Activated T-helper 2 cell treated with anti-CD3 and anti-CD28 coated beads, Interferon-gamma antibody, Interleukin-2, Interleukin-4, amounts not matched to agents 10 μg/mL and 5 μg/mL and 100 μg/mL, durations not matched to agents 14 hours and 24 hours and 36 hours (primary cell): ENCODE results near the gene CYP27B1. TPM values are rescaled to one million over a fixed set of nuclear protein-coding genes. Genes with fewer than 3 reads are reported as not detected.

Experiments
- DNase-seq: peaks from one replicate; pipeline ENCODE4 v3.0.0; 2021; ENCODE audit warnings: low spot score
- H3K27ac Mint-ChIP-seq: one replicate; pipeline ENCODE4 v1.8.0; 2021; ENCODE audit warnings: mixed read lengths
- H3K27me3 Mint-ChIP-seq: one replicate; pipeline ENCODE4 v1.8.0; 2021; ENCODE audit warnings: low read depth, mixed read lengths
- H3K36me3 Mint-ChIP-seq: one replicate; pipeline ENCODE4 v1.8.0; 2021; ENCODE audit warnings: low read depth, mixed read lengths
- H3K4me1 Mint-ChIP-seq: one replicate; pipeline ENCODE4 v1.8.0; 2021; ENCODE audit warnings: low read depth, mixed read lengths
- H3K4me3 Mint-ChIP-seq: one replicate; pipeline ENCODE4 v1.8.0; 2021; ENCODE audit warnings: low read depth, mild to moderate bottlenecking, moderate library complexity, mixed read lengths
- H3K9me3 Mint-ChIP-seq: one replicate; pipeline ENCODE4 v1.8.0; 2021; ENCODE audit warnings: mixed read lengths
- intact Hi-C: fragments of 100-400 bp; cut with micrococcal nuclease; formaldehyde crosslinking; loops from one replicate; pipeline ENCODE4 v1.15.1; 2023
- total RNA-seq: library from RNA; stranded (reverse); gene quantifications from 2 replicates; pipeline ENCODE4 v1.2.3, GENCODE V29; 2022

CYP27B1 gene
- total RNA-seq, 1 donor from 2014 or later: 13.0 TPM

DNA sequence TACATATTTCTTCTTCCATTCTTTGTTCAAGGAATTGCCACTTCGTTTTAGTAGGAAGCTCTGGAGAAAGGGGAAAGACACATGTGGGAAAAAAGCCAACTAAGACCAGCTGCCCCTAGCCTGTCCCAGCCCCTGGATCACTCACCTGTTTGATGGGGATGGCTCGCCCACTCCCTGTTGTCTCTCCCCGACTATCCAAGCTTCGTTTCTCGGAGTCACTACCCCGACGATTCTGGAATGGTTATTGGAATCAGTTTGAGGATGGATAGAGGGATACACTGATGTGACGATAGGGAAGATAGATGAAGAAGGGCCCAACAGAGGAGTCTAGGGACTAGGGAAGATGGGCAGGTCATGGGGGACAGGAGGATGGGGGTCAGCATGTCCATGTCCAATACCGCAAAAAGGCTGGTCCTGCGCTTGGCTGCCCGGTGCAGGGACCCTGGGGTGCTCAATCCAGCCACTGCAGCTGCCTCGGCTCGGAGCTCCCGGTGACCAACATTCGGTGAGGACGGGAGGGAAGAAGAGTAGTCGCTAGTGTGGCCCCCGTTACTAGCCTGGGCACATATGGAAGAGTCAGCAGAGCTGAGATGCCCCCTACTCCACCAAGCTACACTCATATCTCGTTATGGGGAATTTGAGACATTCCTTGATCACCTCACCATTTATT is 35.3 kb downstream of the CYP27B1 start:
- H3K27me3 Mint-ChIP-seq: no peaks in the 10 kb centered on the region
- H3K4me1 Mint-ChIP-seq: peaks cover 3% of the 10 kb centered on the region
- no peak overlapping the region for H3K27ac Mint-ChIP-seq
- H3K9me3 Mint-ChIP-seq: no peaks in the 10 kb centered on the region
- peaks cover 66% of the 10 kb centered on the region for H3K36me3 Mint-ChIP-seq
- no peak overlapping the region for H3K4me3 Mint-ChIP-seq
- DNase-seq: no peak
- intact Hi-C loops: no loop called here

DNA sequence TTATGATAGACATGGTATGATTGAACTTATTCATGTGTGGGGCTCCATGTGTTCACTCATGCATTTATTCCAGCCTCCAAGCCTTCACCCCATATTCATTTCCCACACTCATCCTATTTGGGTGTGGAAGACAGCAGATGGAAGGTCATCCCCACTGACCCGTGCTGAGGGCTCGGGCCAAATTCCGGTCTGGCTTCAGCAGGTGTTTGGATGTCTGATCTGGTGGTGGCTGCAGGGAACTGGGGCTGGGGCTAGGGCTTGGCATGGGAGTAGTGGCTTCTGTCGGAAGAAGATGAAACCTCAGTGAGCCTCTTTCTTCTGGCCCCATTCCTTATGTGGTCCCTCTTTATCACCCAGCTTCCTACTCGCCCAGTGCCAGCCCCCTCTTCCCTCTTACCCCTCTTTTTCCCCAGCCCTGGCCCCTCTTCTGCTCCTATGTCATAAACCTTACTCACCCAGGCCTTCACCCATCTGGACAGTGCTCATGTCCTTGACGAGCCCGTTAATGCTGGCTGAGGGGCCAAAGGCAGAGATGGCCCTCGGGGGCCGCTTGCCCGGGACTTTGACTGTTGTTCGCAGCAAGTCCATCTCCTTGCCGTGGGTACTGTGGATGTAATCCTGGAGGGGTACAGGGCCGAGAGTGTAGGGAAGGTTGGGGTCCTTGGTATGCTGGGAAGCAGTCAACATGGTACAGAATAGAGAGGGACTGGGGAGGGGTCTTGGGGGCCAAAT is 36.4 kb downstream of the CYP27B1 start:
- H3K36me3 Mint-ChIP-seq: peaks cover 67% of the 10 kb centered on the region
- no peak overlapping the region for H3K4me3 Mint-ChIP-seq
- no peak overlapping the region for H3K27ac Mint-ChIP-seq
- H3K4me1 Mint-ChIP-seq: no peaks in the 10 kb centered on the region
- DNase-seq: no peak
- intact Hi-C loops: no loop called here
- no peaks in the 10 kb centered on the region for H3K9me3 Mint-ChIP-seq
- no peaks in the 10 kb centered on the region for H3K27me3 Mint-ChIP-seq

DNA sequence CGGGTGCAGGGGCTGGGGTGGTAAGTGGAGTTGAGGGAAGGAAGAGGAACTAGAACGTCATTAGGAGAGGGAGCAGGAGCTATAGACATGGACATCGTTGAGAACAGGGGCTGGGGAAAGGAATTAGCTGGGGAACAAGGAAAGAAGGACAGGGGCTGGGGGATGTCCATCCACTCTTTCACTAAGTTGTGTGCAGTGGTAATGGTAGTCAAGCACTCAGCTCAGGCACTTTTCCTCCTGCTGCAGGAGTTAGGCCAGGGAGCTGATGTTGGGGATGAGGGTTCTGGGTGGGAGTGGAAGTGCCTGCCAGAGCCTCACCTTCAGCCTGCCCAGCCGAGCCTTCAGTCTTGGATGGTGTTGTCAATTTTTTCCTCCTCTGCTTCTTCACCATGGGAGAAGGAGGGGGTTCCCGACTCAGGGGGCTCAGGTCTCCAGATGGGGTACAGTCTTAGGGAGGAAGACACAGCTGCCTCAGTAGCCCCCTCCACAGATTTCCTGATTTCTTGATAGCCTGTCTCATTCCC is 37.5 kb downstream of the CYP27B1 start:
- H3K27me3 Mint-ChIP-seq: no peaks in the 10 kb centered on the region
- no peak overlapping the region for H3K27ac Mint-ChIP-seq
- intact Hi-C loops: no loop called here
- H3K4me3 Mint-ChIP-seq: no peak overlapping the region
- no peaks in the 10 kb centered on the region for H3K4me1 Mint-ChIP-seq
- no peaks in the 10 kb centered on the region for H3K9me3 Mint-ChIP-seq
- peaks cover 59% of the 10 kb centered on the region for H3K36me3 Mint-ChIP-seq
- DNase-seq: no peak

DNA sequence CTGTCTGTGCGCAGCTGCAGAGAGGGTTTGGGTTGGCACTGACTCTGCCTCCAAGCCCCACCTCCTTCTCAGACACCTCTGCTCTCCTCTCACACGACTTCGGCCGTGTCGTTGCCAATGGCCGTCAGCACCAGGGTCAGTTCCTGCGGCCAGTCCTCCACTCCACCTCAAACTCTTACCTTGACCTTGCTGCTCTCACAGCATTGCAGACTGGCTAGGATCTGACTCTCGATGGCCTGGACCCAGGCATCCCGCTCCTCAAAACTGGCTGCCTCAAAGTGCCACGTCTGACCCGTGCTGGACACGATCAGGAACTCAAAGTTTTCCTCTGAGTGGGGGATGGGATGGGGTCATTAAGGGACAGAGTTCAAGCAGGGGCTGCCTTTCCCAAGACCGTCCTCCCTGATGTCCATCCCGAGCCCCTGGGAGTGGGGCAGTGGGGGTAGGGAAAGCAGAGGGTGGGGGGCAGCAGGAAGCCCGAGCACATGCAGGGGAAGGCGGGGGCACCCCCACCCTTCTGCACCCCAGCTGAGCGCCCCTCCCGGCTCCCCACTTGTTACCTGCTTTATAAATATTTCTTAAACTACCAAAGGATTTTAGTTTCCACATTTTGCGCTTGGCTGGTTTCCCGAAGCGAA is 39.0 kb downstream of the CYP27B1 start:
- H3K4me3 Mint-ChIP-seq: no peak overlapping the region
- no peak for DNase-seq
- no peak overlapping the region for H3K27ac Mint-ChIP-seq
- H3K4me1 Mint-ChIP-seq: no peaks in the 10 kb centered on the region
- no peaks in the 10 kb centered on the region for H3K27me3 Mint-ChIP-seq
- H3K9me3 Mint-ChIP-seq: no peaks in the 10 kb centered on the region
- intact Hi-C loops: no loop called here
- peaks cover 53% of the 10 kb centered on the region for H3K36me3 Mint-ChIP-seq

DNA sequence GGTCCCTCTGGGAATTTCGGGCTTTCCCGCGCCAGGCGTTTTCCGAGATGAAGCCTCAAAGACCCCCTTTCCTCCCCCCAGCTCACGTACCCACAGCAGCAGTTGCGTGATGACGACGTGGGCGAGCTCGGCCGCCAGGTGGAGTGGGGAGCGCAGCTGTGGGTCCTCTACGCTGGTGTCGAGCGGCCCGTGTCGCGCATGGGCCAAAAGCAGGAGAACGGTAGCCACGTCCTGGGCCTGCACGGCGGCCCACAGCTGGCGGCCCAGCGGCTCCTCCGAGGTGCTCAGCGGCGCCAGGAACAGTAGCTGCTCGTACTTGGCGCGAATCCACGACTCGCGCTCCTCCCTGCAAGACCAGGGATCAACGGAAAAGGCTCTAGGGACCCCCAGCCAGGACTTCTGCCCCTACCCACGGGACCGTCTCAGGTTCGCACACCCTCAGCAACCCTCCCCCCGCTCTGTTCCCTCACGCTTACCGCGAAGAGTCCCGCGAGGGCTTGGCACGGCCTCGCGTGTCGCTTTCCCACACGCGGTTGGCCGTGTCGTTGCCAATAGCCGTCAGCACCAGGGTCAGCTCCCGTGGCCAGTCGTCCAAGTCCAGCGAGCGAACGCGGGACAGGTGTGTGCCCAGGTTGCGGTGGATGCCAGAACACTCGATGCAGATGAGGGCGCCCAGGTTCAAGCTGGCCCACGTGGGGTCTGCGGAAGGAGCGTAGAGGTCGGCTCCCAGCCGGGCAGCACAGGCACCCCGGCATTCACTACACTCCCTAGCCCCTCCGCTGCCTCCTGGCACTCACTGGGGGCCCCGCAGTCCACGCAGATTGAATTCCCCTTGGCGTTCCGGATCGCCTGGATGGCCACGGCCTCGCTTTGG is 39.8 kb downstream of the CYP27B1 start:
- Mint-ChIP-seq H3K4me3 (no peak overlapping the region), H3K27ac (no peak overlapping the region), H3K27me3 (no peaks in the 10 kb centered on the region), H3K36me3 (peaks cover 45% of the 10 kb centered on the region), H3K4me1 (no peaks in the 10 kb centered on the region), H3K9me3 (no peaks in the 10 kb centered on the region)
- DNase-seq: no peak
- intact Hi-C loops: no loop called here

DNA sequence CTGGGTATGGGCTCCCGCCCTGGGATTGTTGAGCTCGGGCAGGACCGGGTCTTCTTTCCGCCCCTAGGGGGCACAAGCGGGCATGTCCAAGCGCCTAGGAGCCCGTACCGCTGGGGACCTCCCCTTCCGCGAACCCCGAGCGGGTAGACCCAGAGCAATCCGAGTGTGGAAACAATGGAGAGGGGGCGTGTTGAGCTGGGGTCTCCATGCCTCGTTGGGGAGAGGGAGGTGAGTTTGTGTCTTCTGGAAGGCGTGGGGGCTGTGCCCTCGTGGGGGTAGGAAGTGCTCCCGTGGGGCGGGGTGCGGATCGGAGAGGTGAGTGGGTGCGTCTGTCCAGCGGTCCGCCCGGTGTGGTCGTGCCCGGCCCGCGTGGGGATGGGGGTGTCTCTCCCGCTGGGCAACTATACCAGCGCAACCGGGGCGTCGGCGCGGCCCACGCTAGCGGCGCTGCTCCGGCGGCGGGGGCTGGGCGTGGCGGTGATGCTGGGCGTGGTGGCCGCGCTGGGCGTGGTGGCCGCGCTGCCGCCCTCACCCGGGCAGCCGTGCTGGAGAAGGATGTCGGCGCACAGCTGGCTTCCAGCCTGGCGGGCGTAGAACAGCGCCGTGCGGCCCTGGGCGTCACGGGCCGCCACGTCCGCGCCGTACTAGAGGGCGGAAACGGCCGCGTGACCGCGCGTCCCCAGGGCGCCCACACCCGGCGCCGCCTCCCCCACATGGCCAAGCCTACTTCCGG is 40.6 kb downstream of the CYP27B1 start:
- Mint-ChIP-seq H3K36me3 (peaks cover 44% of the 10 kb centered on the region), H3K9me3 (no peaks in the 10 kb centered on the region), H3K4me1 (no peaks in the 10 kb centered on the region), H3K4me3 (no peak overlapping the region), H3K27me3 (no peaks in the 10 kb centered on the region), H3K27ac (no peak overlapping the region)
- DNase-seq: no peak
- intact Hi-C loops: no loop called here

DNA sequence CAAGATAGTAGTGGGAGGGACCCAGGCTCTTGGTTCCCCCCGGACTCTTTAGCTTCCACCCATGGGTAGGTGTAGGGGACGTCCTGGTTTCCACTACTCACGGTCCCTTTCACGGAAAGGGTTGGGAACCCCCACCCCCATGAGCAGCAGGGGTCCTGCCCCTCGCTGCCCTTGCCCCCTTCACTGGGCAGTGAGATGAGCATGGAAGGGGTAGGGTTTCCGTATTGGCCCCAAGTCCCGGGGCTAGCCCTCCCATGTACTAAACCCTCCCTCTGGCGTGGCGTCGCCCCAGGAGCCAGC is 41.1 kb downstream of the CYP27B1 start:
- Mint-ChIP-seq H3K9me3 (no peaks in the 10 kb centered on the region), H3K27ac (no peak overlapping the region), H3K4me3 (no peak overlapping the region), H3K27me3 (no peaks in the 10 kb centered on the region), H3K36me3 (peaks cover 42% of the 10 kb centered on the region), H3K4me1 (no peaks in the 10 kb centered on the region)
- intact Hi-C loops: no loop called here
- no peak for DNase-seq

DNA sequence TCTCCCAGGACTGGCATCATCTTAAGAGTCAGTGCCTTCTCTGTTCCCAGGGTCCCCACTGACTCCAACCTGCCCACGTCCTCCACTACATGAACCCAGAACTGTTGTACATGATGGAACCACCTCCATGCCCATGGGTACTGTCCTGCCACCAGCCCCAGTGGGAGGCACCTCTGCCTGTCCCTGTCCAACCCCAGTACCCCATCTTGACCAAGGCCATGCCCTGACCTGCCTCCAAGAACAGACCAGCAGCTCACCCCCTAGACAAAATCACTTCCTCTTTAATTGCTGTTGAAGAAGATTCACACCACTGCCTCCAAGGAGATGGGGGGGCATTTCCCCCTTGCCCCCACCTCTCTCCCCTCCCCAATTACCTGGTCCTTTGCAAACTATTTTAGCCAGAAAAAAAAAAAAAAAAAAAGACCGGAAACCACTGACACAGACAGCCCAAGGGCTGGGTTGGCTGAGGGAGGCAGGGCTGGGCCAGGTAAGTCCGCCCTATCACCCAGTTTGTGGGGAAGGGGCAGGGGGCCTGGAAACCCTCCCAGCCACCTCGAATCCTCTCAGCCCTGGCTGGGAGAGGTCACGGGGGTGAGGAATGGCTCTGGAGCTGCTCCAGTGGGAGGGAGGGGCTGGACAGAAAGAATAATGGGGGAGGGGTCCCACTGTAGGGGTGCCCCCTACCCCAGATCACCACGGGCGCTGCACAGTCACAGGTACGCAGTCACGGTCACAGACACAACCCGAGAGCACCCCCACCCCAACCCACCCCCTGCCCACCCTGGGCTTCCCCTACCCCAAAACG is 41.7 kb downstream of the CYP27B1 start:
- Mint-ChIP-seq H3K27ac (no peak overlapping the region), H3K27me3 (no peaks in the 10 kb centered on the region), H3K4me3 (no peak overlapping the region), H3K9me3 (no peaks in the 10 kb centered on the region), H3K4me1 (no peaks in the 10 kb centered on the region), H3K36me3 (peaks cover 39% of the 10 kb centered on the region)
- intact Hi-C loops: no loop called here
- no peak for DNase-seq

DNA sequence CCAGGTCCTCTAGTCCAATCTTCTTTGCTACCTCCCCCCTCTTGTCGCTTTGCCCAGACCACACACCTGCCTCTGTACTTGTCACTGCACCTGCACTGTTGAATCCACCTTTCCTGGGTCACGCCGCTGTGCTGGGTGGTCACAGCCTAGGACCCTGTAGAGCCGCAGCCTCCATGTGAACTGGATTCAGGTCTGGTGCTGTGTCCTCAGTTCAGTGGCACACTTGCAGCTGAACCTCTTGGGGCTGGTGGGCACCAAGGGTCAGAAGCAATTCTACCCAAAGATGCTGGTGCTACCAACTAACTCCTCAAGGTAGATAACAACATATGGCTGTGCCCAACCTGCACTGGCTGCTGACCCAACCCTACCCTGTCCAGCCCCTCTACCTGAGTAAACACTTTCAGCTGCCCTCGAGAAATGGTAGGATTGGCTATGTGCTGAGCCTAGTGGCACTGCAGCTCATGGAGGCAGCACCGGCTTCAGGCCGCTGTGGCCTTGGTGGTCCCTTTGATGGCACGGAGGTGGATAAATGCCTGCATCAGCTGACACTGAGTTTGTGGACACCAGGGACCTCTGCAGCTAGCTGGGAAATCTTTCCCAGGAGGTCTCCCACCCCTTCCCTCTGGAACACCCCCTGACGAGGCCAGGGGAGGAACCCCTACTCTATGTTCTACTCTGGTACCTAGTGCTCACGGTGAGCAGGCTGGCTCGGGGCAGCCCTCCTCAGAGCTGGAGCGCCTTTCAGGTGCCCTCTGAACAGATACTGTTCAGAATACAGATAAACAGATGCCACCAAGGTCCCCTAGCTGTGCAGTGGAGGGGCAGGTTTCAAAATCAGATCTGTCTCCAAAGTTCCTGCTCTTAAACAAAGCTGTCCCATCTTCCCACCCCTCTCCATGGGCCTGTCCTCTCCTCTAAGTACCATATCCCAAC is 42.6 kb downstream of the CYP27B1 start:
- Mint-ChIP-seq H3K27me3 (no peaks in the 10 kb centered on the region), H3K36me3 (peaks cover 44% of the 10 kb centered on the region), H3K27ac (no peak overlapping the region), H3K4me1 (no peaks in the 10 kb centered on the region), H3K4me3 (no peak overlapping the region), H3K9me3 (no peaks in the 10 kb centered on the region)
- intact Hi-C loops: no loop called here
- no peak for DNase-seq

DNA sequence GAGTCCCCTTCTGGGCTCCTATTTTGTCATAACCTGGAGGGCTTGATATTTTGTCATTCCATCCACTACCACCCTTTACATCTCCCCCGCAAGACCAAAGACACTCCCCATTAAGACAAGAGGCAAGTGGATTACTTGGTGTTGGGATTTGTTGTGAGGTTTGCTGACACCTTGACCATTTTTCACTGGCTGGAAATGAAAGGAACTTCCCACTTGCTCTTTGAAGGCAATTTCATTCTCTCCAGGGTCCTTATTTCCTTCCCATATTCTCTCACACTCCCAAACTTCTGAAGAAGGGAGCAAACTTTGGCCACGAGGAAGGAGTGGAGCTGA is 43.3 kb downstream of the CYP27B1 start:
- no peak overlapping the region for H3K4me3 Mint-ChIP-seq
- H3K27me3 Mint-ChIP-seq: no peaks in the 10 kb centered on the region
- H3K36me3 Mint-ChIP-seq: peaks cover 45% of the 10 kb centered on the region
- H3K4me1 Mint-ChIP-seq: no peaks in the 10 kb centered on the region
- H3K9me3 Mint-ChIP-seq: no peaks in the 10 kb centered on the region
- intact Hi-C loops: no loop called here
- no peak overlapping the region for H3K27ac Mint-ChIP-seq
- no peak for DNase-seq
